ENCODE data around the gene COL27A1. TPM values are rescaled to one million over a fixed set of nuclear protein-coding genes. Genes with fewer than 3 reads are reported as not detected.

COL27A1 gene
- polyA plus RNA-seq, 2 of the 4 experiments (the other 2 are of a cell fraction) = 6.9 to 20.6 TPM

DNA sequence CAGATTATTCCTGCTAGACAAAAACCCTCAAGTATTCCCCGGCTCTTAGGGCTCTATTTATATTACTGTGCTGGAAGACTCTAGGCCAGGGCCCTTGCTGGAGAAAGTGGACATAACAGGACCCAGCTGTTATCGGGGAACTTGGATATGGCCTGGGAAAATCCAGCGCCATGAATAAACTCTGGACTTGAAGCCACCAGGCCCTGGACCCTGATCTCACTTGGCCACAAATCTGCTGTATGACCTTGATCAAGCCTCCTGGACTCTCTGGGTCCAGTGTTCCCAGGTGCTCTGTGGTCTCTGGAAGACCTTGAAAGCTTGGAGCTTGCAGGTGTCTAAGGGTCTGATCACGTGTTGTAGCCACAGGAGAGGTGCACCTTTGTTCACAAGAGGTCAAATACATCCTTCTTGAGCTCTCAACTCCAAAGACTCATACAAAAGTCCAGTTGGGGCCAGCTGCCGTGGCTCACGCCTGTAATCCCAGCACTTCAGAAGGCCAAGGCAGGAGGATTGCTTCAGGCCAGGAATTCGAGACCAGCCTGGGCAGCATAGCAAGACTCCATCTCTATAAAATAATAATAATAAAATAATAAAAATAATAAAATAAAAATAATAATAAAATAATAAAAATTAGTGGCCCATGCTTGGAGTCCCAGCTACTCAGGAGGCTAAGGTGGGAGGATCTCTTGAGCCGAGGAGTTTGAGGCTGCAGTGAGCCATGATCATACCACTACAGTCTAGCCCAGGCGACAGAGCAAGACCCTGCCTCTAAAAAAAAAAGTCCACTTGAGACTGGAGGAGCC is 26.5 kb downstream of the COL27A1 start:
- CTCF ChIA-PET = interaction anchor here (1.3 to 2.5 kb wide), 3 partner anchors 12 to 73 kb away, joined by 3 to 9 read pairs (median 8); partner anchors contain the start of gene COL27A1
- FAIRE-seq (no peak), DNase-seq (ENCODE audit: low read depth in 1 of 2, low spot score in 1 of 2) (no peak), ATAC-seq (no peak)
- Histone ChIP-seq H3K27ac (no peak overlapping the region), H3K4me3 (no peak overlapping the region), H3K9me3 (no peaks in the 10 kb centered on the region), H3K4me2 (no peak overlapping the region), H3K4me1 (peaks cover 17% of the 10 kb centered on the region)
- TF ChIP-seq HOXB5 (CRISPR knock-in tag; IDR thresholded peaks at IDR 0.05) = no peak
- TF ChIP-seq ZNF302 (CRISPR knock-in tag; IDR thresholded peaks at IDR 0.05) = no peak
- TF ChIP-seq BHLHE40 (IDR thresholded peaks at IDR 0.05; ENCODE audit: low read depth, low read length) = no peak
- TF ChIP-seq, protein P1, sequence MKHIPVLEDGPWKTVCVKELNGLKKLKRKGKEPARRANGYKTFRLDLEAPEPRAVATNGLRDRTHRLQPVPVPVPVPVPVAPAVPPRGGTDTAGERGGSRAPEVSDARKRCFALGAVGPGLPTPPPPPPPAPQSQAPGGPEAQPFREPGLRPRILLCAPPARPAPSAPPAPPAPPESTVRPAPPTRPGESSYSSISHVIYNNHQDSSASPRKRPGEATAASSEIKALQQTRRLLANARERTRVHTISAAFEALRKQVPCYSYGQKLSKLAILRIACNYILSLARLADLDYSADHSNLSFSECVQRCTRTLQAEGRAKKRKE (CRISPR knock-in tag; IDR thresholded peaks at IDR 0.05; ENCODE audit: low read depth) = no peak
- no peak for TF ChIP-seq MAFK (IDR thresholded peaks at IDR 0.05; ENCODE audit: partially characterized antibody)
- TF ChIP-seq, protein P2, sequence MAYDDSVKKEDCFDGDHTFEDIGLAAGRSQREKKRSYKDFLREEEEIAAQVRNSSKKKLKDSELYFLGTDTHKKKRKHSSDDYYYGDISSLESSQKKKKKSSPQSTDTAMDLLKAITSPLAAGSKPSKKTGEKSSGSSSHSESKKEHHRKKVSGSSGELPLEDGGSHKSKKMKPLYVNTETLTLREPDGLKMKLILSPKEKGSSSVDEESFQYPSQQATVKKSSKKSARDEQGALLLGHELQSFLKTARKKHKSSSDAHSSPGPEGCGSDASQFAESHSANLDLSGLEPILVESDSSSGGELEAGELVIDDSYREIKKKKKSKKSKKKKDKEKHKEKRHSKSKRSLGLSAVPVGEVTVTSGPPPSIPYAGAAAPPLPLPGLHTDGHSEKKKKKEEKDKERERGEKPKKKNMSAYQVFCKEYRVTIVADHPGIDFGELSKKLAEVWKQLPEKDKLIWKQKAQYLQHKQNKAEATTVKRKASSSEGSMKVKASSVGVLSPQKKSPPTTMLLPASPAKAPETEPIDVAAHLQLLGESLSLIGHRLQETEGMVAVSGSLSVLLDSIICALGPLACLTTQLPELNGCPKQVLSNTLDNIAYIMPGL (CRISPR knock-in tag; IDR thresholded peaks at IDR 0.05; ENCODE audit: borderline replicate concordance) = no peak
- no peak for TF ChIP-seq CHD4 (IDR thresholded peaks at IDR 0.05; ENCODE audit: borderline replicate concordance)
- no peak for TF ChIP-seq CHD2 (IDR thresholded peaks at IDR 0.05; ENCODE audit: low read length, partially characterized antibody)
- TF ChIP-seq EHMT2 (IDR thresholded peaks at IDR 0.05; ENCODE audit: low read depth) = no peak
- TF ChIP-seq ESRRA (IDR thresholded peaks at IDR 0.05; ENCODE audit: borderline replicate concordance, low read length) = no peak
- no peak for TF ChIP-seq ZSCAN20 (CRISPR knock-in tag; IDR thresholded peaks at IDR 0.05)
- TF ChIP-seq RNF2 (IDR thresholded peaks at IDR 0.05; ENCODE audit: borderline replicate concordance, low read depth) = no peak
- no peak for TF ChIP-seq KDM1A (IDR thresholded peaks at IDR 0.05; ENCODE audit: low read depth)
- TF ChIP-seq NR3C1 (IDR thresholded peaks at IDR 0.05) = no peak
- no peak for TF ChIP-seq GATA3 (IDR thresholded peaks at IDR 0.05; ENCODE audit: borderline replicate concordance)
- TF ChIP-seq NPAS2 (CRISPR knock-in tag; IDR thresholded peaks at IDR 0.05; ENCODE audit: borderline replicate concordance) = no peak
- TF ChIP-seq FOSB (CRISPR knock-in tag; IDR thresholded peaks at IDR 0.05) = no peak
- TF ChIP-seq EHF (CRISPR knock-in tag; IDR thresholded peaks at IDR 0.05) = no peak
- TF ChIP-seq, protein P3, sequence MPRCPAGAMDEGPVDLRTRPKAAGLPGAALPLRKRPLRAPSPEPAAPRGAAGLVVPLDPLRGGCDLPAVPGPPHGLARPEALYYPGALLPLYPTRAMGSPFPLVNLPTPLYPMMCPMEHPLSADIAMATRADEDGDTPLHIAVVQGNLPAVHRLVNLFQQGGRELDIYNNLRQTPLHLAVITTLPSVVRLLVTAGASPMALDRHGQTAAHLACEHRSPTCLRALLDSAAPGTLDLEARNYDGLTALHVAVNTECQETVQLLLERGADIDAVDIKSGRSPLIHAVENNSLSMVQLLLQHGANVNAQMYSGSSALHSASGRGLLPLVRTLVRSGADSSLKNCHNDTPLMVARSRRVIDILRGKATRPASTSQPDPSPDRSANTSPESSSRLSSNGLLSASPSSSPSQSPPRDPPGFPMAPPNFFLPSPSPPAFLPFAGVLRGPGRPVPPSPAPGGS (IDR thresholded peaks at IDR 0.05) = no peak
- POLR2A ChIA-PET = no interaction called here
- 90% methylated on average over 9 of the region's 9 CpGs for WGBS (ENCODE audit: missing lambda C conversion rate)

DNA sequence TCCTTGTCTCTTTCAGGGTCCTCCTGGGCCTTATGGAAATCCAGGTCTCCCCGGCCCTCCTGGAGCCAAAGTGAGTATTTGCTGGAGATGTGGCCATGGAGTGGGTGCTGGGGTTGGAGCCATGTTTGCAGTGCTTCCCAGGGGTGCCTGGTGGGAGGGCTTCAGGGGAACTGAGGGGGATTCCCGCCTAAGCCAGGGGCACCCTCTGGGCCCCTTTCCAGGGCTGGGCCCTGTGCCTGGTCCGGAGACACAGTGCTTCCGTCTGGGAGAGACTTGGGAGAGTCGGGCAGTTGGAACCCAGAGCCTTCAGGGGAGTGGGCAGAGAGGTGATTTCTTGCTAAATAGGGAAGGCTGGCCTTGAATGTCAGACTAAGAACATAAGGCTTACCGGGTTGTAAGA is 27.7 kb downstream of the COL27A1 start:
- CTCF ChIA-PET = interaction anchor here (1.9 to 3.0 kb wide), 3 partner anchors 14 to 75 kb away, joined by 6 to 11 read pairs (median 8); partner anchors contain the start of gene COL27A1
- FAIRE-seq = no peak
- Histone ChIP-seq H3K9me3 (no peaks in the 10 kb centered on the region), H3K4me1 (peaks cover 5% of the 10 kb centered on the region; the same call in 2 of the 3 replicates), H3K27ac (no peak overlapping the region), H3K4me3 (no peak overlapping the region), H3K4me2 (no peak overlapping the region)
- ATAC-seq = no peak
- WGBS (ENCODE audit: missing lambda C conversion rate) = 73% methylated on average over 3 of the region's 6 CpGs
- DNase-seq (ENCODE audit: low read depth in 1 of 2, low spot score in 1 of 2) = no peak
- POLR2A ChIA-PET = no interaction called here
- TF ChIP-seq EHF (CRISPR knock-in tag; IDR thresholded peaks at IDR 0.05) (no peak), EHMT2 (IDR thresholded peaks at IDR 0.05; ENCODE audit: low read depth) (no peak)
- TF ChIP-seq, protein P4, sequence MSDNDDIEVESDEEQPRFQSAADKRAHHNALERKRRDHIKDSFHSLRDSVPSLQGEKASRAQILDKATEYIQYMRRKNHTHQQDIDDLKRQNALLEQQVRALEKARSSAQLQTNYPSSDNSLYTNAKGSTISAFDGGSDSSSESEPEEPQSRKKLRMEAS (IDR thresholded peaks at IDR 0.05) = no peak
- TF ChIP-seq, protein P5, sequence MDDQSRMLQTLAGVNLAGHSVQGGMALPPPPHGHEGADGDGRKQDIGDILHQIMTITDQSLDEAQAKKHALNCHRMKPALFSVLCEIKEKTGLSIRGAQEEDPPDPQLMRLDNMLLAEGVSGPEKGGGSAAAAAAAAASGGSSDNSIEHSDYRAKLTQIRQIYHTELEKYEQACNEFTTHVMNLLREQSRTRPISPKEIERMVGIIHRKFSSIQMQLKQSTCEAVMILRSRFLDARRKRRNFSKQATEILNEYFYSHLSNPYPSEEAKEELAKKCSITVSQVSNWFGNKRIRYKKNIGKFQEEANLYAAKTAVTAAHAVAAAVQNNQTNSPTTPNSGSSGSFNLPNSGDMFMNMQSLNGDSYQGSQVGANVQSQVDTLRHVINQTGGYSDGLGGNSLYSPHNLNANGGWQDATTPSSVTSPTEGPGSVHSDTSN (IDR thresholded peaks at IDR 0.05) = no peak
- TF ChIP-seq, protein P6, sequence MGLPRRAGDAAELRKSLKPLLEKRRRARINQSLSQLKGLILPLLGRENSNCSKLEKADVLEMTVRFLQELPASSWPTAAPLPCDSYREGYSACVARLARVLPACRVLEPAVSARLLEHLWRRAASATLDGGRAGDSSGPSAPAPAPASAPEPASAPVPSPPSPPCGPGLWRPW (IDR thresholded peaks at IDR 0.05) = no peak

Data from A549 (cell line).